AG04450 (cell line): ENCODE data around the gene MANBA. TPM values are rescaled to one million over a fixed set of nuclear protein-coding genes. Genes with fewer than 3 reads are reported as not detected.

Experiments used
- CTCF ChIA-PET: fragments of 300-600, 350-600 bp; formaldehyde crosslinking; extraction: SDS; loops from one replicate; lab custom pipeline; 2022; ENCODE audit warnings: antibody characterized with exemption, inconsistent platforms; lab: Charles Lee
- POLR2A ChIA-PET: fragments of 350-600 bp; formaldehyde crosslinking; extraction: SDS; loops from one replicate; lab custom pipeline; 2021; ENCODE audit warnings: antibody characterized with exemption, inconsistent platforms; lab: Yijun Ruan, JAX
- DNase-seq: peaks from one replicate; pipeline ENCODE4 v3.0.0-alpha.2; 2011; ENCODE audit warnings: low read depth, low spot score
- H3K27ac ChIP-seq: one replicate; pipeline ENCODE4 v1.5.1; 2012; ENCODE audit warnings: low read depth, low read length, control low read depth
- H3K27me3 ChIP-seq: one replicate; pipeline ENCODE4 v1.6.0; 2012; ENCODE audit warnings: low read length; ENCODE audit not compliant: control insufficient read depth, insufficient read depth
- H3K4me3 ChIP-seq: 2 replicates; pipeline ENCODE4 v1.5.1; 2011; ENCODE audit warnings: mild to moderate bottlenecking, low read depth, low read length, control low read depth
- H3K9me3 ChIP-seq: 2 replicates; pipeline ENCODE4 v1.5.1; 2012; ENCODE audit warnings: low read length; ENCODE audit not compliant: control insufficient read depth, insufficient read depth
- CTCF ChIP-seq: IDR thresholded peaks from 2 replicates; pipeline ENCODE4 v1.5.1; 2011; ENCODE audit warnings: low read depth, low read length, control low read depth, inconsistent platforms
- polyA plus RNA-seq: library from polyadenylated mRNA; depleted of rRNA; stranded (reverse); fragments of >200 nt; gene quantifications from 2 replicates; pipeline ENCODE4 v1.2.3, GENCODE V29; 2011

MANBA gene
- polyA plus RNA-seq, 1 experiment = 20.9 TPM

DNA sequence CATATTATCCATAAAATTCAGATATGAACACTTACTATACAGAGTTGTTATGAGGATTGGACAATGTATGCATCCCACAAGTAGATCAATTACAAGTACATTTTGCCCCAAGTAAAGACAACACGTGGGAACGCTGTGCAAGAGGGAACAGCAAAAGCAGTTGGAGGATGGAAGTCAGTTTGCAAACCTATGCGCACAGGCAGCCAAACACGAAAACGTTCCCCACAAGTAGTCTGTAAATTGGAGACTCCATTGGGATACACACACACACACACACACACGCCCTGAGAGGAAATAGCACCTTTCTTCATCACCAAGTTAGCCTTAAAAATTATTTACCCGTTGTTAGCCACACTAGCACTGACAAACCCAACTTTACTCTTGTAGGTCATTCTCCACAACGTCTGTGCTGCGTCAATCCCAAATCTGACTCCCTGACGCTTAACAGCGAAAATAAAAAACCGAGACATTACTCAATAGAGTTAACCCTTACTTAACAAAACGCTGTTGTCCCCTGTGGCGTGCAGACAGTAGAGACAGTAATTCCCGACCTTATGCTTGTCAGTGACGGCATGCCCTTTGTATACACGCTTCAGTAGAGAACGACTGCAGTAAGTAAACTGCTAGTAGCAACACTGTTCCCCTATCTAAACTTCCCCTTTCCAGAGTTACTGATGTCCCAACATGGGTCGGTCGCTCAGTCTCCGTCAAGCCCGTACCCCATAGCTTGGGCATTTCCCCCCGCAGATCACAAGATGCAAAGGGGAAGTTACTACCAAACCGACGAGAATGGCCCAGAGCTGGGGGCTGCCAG, 730 bp downstream of the MANBA start:
- H3K4me3 ChIP-seq = peak overlapping the region; percentile 92
- H3K9me3 ChIP-seq = no peaks in the 10 kb centered on the region; the same call in 1 of the 2 replicates
- ChIA-PET POLR2A (interaction anchor here (0.7 to 1.8 kb wide), 6 partner anchors 30 to 139 kb away, joined by 3 to 17 read pairs (median 6); partner anchors contain the start of gene UBE2D3), CTCF (interaction anchor here (1.4 kb wide), 1 partner anchor 139 kb away, joined by 6 read pairs; no protein-coding TSS in a partner anchor)
- H3K27ac ChIP-seq = peak overlapping the region; percentile 68
- no peak for DNase-seq
- no peak for TF ChIP-seq CTCF
- no peaks in the 10 kb centered on the region for H3K27me3 ChIP-seq

- Histone ChIP-seq H3K4me3 (no peak overlapping the region), H3K27me3 (no peaks in the 10 kb centered on the region), H3K27ac (no peak overlapping the region), H3K9me3 (no peaks in the 10 kb centered on the region; the same call in 1 of the 2 replicates)
- no peak for TF ChIP-seq CTCF
- no peak for DNase-seq
- POLR2A ChIA-PET = no interaction called here
- CTCF ChIA-PET = interaction anchor here (0.5 to 1.1 kb wide), 3 partner anchors 32 to 328 kb away, joined by 3 to 6 read pairs (median 3); no protein-coding TSS in a partner anchor
These were observed 2.3 kb downstream of the MANBA start for GRCh38 chr4:102758241-102759160.

DNA sequence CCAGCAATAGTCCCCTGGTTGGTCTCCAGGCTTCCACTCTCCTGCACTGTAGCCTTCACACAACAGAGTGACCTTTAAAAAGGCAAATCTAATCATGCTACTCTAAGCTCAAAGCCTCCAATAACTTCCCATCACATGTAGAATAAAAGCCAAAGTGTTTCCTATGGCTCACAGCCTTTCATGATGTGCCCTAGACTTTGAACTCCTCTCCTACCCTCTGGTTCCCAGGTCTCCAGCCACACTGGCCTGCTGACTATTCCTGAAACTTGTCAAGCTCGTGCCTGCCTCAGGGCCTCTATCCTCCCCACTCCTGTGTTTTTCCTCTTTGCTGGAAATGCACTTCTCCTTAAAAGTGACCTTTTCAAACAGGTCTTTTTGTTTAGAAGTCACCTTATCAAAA, 3.1 kb downstream of the MANBA start:
- Histone ChIP-seq H3K27me3 (no peaks in the 10 kb centered on the region), H3K9me3 (no peaks in the 10 kb centered on the region; the same call in 1 of the 2 replicates), H3K27ac (no peak overlapping the region), H3K4me3 (no peak overlapping the region)
- TF ChIP-seq CTCF = no peak
- DNase-seq = no peak
- ChIA-PET POLR2A (no interaction called here), CTCF (interaction anchor here (0.5 to 1.1 kb wide), 2 partner anchors 137 to 327 kb away, joined by 3 to 6 read pairs; no protein-coding TSS in a partner anchor)

DNA sequence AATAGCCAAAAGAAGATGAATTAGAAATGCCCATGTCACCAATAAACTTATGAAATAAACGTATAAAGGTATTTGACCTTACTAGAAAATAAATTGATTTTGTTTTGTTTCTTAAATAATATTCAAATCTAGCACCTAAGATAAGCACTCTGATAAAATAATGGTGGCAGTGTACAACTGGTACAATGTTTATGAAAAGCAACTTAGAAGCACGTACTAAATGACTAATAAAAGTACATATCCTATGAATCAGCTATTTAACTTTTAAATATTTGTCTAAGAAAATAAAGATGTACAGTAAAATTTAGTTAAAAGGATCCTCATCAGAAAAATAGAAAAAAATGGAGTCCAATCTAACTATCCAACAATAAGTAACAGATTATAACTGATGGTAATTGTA, 6.7 kb downstream of the MANBA start:
- CTCF ChIA-PET = interaction anchor here (1.5 kb wide), 1 partner anchor 130 kb away, joined by 3 read pairs; no protein-coding TSS in a partner anchor
- POLR2A ChIA-PET = no interaction called here

More for the DNA sequence above, 6.7 kb downstream of the MANBA start:
- Histone ChIP-seq H3K4me3 (no peak overlapping the region), H3K9me3 (no peaks in the 10 kb centered on the region), H3K27me3 (no peaks in the 10 kb centered on the region), H3K27ac (no peak overlapping the region)
- no peak for DNase-seq
- no peak for TF ChIP-seq CTCF
